ENCODE data around the gene KATNB1. TPM values are rescaled to one million over a fixed set of nuclear protein-coding genes. Genes with fewer than 3 reads are reported as not detected.

The KATNB1 gene
- polyA plus RNA-seq, 3 donors, result 16.9 to 35.6 (median 17.7) TPM

- no peak overlapping the region for H3K9ac ChIP-seq (ENCODE audit: insufficient read depth, low read length, poor library complexity, severe bottlenecking)
- Mint-ChIP-seq H3K9me3 (no peaks in the 10 kb centered on the region), H3K36me3 (peaks cover 36 to 63% of the 10 kb centered on the region in 2 donors), H3K27me3 (ENCODE audit: low read depth in 3 of 3) (no peaks in the 10 kb centered on the region), H3K4me1 (no peaks in the 10 kb centered on the region), H3K27ac (no peak overlapping the region), H3K4me3 (no peak overlapping the region)
- H2AFZ ChIP-seq (ENCODE audit: insufficient read depth, low read depth, low read length, poor library complexity, severe bottlenecking), result no peak overlapping the region
- H4K20me1 ChIP-seq (ENCODE audit: insufficient read depth, low read length), result no peaks in the 10 kb centered on the region
- intact Hi-C loops (cut with micrococcal nuclease), result no loop called here
- no peak overlapping the region for H3K4me2 ChIP-seq (replicated peaks; ENCODE audit: extremely low read depth, low read length, poor library complexity, severe bottlenecking)
- H3K27me3 ChIP-seq (ENCODE audit: control insufficient read depth in 2 of 2, insufficient read depth in 2 of 2, low read length in 2 of 2), result no peaks in the 10 kb centered on the region
- 95% methylated on average over 6 of the region's 6 CpGs for WGBS (ENCODE audit: insufficient coverage)
- H3K4me1 ChIP-seq (ENCODE audit: control insufficient read depth in 1 of 2, insufficient read depth in 2 of 2, low read length in 2 of 2), result no peaks in the 10 kb centered on the region
- DNase-seq, result no peak
- no peaks in the 10 kb centered on the region for H3K79me2 ChIP-seq (ENCODE audit: insufficient read depth, low read length)
- no peaks in the 10 kb centered on the region for H3K9me3 ChIP-seq (replicated peaks in 1 of 2; ENCODE audit: control insufficient read depth in 1 of 2, insufficient read depth in 1 of 2, low read length in 2 of 2)
- TF ChIP-seq, protein P1, sequence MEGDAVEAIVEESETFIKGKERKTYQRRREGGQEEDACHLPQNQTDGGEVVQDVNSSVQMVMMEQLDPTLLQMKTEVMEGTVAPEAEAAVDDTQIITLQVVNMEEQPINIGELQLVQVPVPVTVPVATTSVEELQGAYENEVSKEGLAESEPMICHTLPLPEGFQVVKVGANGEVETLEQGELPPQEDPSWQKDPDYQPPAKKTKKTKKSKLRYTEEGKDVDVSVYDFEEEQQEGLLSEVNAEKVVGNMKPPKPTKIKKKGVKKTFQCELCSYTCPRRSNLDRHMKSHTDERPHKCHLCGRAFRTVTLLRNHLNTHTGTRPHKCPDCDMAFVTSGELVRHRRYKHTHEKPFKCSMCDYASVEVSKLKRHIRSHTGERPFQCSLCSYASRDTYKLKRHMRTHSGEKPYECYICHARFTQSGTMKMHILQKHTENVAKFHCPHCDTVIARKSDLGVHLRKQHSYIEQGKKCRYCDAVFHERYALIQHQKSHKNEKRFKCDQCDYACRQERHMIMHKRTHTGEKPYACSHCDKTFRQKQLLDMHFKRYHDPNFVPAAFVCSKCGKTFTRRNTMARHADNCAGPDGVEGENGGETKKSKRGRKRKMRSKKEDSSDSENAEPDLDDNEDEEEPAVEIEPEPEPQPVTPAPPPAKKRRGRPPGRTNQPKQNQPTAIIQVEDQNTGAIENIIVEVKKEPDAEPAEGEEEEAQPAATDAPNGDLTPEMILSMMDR (IDR thresholded peaks at IDR 0.05), result no peak
- H3K4me3 ChIP-seq (replicated peaks in 1 of 3; ENCODE audit: low read depth in 2 of 3, low read length in 3 of 3), result no peak overlapping the region
- H3K36me3 ChIP-seq (replicated peaks in 1 of 2; ENCODE audit: control insufficient read depth in 1 of 2, insufficient read depth in 2 of 2, low read length in 2 of 2), result peaks cover 42 to 63% of the 10 kb centered on the region in 2 donors
- no peak overlapping the region for H3K27ac ChIP-seq (ENCODE audit: low read depth in 1 of 2, low read length in 2 of 2)
Measured at GRCh38 chr16:57752203-57752580, 16.6 kb downstream of the KATNB1 start.

GRCh38 chr16:57752581-57753447 lies 17.2 kb downstream of the KATNB1 start:
- 99% methylated on average over 40 of the region's 44 CpGs for whole genome bisulfite sequencing (ENCODE audit: insufficient coverage)
- Histone ChIP-seq H3K27me3 (ENCODE audit: control insufficient read depth in 2 of 2, insufficient read depth in 2 of 2, low read length in 2 of 2) (no peaks in the 10 kb centered on the region), H3K9me3 (replicated peaks in 1 of 2; ENCODE audit: control insufficient read depth in 1 of 2, insufficient read depth in 1 of 2, low read length in 2 of 2) (no peaks in the 10 kb centered on the region), H3K79me2 (ENCODE audit: insufficient read depth, low read length) (no peaks in the 10 kb centered on the region), H2AFZ (ENCODE audit: insufficient read depth, low read depth, low read length, poor library complexity, severe bottlenecking) (no peak overlapping the region), H3K4me3 (replicated peaks in 1 of 3; ENCODE audit: low read depth in 2 of 3, low read length in 3 of 3) (no peak overlapping the region), H4K20me1 (ENCODE audit: insufficient read depth, low read length) (no peaks in the 10 kb centered on the region), H3K4me1 (ENCODE audit: control insufficient read depth in 1 of 2, insufficient read depth in 2 of 2, low read length in 2 of 2) (no peaks in the 10 kb centered on the region), H3K36me3 (replicated peaks in 1 of 2; ENCODE audit: control insufficient read depth in 1 of 2, insufficient read depth in 2 of 2, low read length in 2 of 2) (peaks cover 42 to 57% of the 10 kb centered on the region in 2 donors), H3K27ac (ENCODE audit: low read depth in 1 of 2, low read length in 2 of 2) (no peak overlapping the region), H3K9ac (ENCODE audit: insufficient read depth, low read length, poor library complexity, severe bottlenecking) (no peak overlapping the region), H3K4me2 (replicated peaks; ENCODE audit: extremely low read depth, low read length, poor library complexity, severe bottlenecking) (no peak overlapping the region)
- Mint-ChIP-seq H3K27me3 (ENCODE audit: low read depth in 3 of 3) (no peaks in the 10 kb centered on the region), H3K36me3 (peaks cover 33 to 57% of the 10 kb centered on the region in 2 donors), H3K4me1 (no peaks in the 10 kb centered on the region), H3K9me3 (no peaks in the 10 kb centered on the region), H3K27ac (no peak overlapping the region), H3K4me3 (no peak overlapping the region)
- TF ChIP-seq, protein P1 (IDR thresholded peaks at IDR 0.05), result no peak
- DNase-seq, result no peak
- intact Hi-C loops (cut with micrococcal nuclease), result no loop called here

All from CD14-positive monocyte (primary cell).